Inflammatory macrophage (primary cell): Measurements from ENCODE around the gene OR10P1.

ENCODE experiments used
- DNase-seq, 2 donors: peaks; one replicate each; pipeline ENCODE4 v3.0.0-alpha.2; 2020 to 2022

OR10P1 gene

DNA sequence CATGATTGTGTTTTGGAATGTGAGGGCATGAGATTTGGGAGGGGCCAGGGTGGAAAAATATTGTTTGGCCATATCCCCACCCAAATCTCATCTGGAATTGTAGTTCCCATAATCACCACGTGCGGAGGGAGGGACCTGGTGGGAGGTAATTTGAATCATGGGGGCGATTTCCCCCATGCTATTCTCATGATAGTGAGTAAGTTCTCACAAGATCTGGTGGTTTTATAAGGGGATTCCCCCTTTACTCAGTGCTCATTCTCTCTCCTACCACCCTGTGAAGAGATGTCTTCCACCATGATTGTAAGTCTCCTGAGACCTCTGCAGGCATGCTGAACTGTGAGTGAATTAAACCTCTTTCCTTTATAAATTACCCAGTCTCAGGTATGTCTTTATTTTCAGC lies 15.7 kb downstream of the OR10P1 start:
- DNase-seq, result peak; percentile 26 to 27

DNA sequence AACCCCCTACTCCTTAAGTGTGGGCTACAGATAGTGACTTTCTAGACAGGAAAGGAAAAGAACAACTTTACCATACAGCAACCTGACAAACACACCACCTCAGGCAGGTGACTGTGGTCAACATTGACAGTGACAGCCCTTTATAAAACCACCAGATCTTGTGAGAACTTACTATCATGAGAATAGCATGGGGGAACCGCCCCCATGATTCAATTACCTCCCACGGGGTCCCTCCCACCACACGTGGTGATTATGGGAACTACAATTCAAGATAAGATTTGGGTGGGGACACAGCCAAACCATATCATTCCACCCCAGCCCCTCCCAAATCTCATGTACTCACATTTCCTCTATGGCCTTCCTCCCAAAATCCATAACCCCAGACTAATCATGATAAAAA lies 16.3 kb downstream of the OR10P1 start:
- DNase-seq, result no peak

DNA sequence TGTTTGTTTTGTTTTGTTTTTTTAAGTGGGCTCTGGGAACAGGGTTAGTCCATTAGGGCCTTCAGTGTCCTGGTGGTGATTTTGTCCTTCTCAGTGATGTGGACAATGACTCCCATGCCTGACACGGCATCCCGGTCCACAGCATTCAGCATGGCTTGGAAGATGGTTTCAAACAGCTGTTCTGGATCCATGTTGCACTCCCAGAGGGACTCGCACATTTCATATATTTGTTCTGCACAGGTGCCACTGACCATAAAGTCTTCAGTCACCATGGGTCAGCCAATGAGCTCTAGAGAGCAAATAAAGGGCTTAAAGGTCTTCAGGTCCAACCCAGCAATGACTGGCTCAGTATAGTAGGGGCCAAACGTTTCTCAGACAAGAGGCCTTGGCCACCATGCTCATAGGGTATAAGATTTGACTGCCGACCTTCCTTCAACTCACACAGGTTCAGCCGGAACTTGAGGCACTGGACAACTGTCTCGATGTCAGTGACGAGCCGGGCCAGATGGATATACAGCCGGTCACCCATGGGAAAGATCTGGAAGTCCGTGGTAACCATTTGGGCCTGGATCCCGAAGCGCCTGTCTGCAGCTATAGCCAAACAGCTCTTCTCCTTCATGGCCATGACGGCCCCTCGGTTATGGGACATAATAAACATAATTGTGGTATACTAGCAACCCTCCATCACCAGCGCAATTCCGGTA lies 18.0 kb downstream of the OR10P1 start:
- no peak for DNase-seq

DNA sequence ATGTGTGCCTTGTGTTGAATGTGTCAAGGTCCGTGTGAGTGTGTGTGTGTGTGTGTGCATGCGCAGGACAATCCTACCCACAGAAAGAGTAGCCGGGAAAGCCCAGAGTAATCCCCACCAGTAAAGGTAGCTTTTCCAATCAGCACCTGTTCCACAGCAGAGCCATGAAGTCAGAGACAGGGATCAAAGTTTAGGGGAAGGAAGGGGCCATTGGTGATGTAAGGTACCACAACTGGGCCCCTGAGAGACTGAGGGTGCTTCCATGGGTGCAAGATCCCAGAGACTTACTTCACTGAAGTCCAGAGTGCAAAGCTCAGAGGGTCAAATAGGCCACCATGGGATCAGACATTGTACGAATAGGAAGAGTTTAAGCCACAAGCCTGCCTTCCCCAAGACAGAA lies 20.5 kb downstream of the OR10P1 start:
- no peak for DNase-seq

DNA sequence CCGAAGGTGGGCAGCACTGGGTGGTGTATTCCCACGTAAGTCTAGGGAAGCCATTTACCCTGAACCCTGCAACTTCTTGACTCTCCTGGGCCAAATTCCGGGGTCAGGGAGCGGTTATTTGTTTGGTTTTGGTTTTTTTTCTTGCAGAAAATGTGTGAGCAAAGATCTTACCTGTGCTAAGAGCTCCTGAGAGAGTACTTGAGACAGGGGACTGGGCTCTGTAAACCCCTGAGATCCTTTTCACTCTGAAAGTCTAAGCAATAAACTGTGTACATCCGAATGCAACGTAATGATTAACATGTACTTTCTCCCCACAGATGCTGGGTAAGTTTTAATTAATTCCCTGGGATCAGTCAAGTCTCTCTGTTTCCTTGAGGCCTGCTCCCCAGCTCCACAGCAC lies 21.5 kb downstream of the OR10P1 start:
- DNase-seq, result no peak

DNA sequence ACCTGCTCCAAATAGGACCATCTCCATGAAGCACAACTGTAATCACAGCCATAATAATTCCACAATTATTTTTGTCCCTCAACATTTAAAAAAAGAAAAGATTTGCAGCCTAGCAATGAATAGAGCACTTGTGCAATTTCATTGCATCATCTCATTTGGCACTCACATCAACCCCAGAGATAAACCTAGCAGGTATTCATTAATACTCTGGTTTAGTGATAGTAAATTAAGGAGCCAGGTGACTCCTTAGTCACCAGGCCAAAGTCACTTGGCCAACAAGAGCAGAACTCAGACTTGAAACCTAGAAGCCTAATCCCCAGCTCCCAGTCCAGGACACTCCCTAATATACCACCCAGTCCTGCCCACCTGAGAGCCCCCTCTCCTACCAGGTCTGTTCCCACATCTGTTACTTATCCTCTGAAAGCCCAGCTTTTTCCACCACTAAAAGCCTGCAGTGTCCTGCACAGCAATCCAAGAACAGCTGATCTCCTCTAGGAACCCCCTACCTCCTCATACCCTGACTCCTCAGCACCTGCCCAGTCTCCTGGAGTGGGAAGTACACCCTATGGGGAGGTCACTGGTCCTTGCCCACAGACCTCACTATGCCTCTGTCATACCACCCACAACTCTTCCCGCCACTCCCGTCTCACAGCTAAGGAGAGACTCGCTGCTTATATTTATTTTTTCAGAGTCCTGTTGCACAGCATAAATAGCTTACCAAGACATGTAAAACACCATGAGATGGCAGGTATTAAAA lies 22.1 kb downstream of the OR10P1 start:
- DNase-seq, result no peak

DNA sequence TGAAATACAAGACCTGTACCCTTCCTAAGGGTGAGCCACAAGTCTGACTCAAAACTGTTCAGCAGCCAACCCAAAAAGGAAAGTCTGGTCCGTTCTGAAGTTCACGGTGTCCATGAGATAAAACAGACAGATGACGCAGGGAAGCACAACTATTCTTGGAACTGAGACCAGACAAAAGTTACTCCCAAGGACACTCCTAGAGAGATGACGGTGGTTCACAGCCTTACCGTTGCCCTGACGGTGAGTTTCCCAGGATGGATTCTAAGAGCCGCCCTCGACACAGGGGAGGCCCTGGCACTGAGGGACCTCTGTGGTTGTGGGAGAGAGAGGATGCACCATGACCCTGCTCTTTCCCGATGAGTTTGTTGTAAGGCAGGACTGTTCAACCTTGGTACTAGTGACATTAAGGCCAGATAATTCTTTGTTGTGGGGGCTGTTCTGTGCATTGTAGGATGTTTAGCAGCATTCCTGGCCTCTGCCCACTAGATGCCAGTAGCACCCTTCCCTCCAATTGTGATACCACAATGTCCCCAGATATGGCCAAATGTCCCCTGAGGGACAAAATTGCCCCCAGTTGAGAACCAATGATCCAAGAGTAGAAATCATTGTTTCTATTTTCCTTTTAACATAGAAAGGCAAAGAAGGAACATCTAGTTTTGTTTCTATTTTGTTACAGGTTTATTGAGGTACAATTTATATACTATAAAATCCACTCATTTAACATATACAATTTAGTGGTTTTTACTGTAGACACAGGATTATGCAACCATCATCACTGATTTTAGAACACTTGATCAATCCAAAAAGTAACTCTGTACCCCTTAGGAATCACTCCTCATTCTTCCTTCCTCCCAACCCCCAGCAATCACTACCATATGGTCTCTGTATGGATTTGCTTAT lies 23.0 kb downstream of the OR10P1 start:
- DNase-seq, result peak; percentile 55 to 60

DNA sequence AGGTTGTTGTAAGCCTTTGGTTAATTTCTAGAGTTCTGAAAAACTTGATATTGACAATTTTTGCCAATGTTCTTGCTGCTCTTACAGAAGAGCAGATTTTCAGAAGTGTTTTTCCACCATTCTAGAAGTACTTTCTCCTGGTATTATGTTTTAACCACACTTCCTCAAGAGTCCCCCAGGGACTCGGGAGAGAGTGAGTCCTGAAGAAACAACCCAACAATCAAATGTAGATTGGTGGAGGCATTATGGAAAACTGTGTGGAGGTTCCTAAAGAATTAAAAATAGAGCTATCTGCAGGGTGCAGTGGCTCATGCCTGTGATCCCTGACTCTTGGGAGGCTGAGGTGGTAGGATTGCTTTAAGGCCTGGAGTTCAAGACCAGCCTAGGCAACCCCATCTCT lies 26.7 kb downstream of the OR10P1 start:
- no peak for DNase-seq

DNA sequence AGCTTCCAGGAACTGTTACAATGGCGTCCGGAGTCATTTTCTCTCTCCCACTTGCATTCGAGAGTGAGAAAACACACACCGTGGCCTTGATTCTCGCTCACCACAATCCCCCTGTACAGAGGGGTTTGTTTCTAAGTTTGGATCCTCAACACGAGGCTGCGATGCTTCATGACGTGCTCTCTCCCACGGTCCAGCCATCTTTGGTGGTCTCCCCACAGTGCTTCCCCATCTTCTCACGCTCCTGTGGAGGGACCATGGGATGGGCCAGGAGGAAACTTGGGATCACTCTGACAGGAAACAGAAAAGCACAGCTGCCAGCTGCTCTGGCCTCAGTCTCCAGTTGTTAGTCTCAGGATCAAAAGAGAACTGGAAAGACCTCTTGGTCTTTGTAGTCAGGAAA lies 28.1 kb downstream of the OR10P1 start:
- DNase-seq, result no peak

DNA sequence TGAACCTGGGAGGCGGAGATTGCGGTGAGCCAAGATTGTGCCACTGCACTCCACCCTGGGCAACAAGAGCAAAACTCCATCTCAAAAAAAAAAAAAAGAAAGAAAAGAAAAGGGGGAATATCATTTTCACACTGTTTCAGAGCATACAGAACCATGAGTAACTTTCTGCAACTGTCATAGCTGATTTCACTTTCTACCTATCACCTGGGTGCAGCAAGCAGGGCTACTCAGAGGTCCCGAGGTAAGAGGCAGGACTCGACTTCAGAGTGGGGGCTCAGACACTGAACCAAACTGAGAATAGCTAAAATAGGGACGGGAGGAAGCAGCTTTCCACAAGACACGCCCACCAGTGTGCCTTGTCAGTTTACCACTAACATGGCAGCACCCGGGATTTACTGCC lies 29.8 kb downstream of the OR10P1 start:
- no peak for DNase-seq

DNA sequence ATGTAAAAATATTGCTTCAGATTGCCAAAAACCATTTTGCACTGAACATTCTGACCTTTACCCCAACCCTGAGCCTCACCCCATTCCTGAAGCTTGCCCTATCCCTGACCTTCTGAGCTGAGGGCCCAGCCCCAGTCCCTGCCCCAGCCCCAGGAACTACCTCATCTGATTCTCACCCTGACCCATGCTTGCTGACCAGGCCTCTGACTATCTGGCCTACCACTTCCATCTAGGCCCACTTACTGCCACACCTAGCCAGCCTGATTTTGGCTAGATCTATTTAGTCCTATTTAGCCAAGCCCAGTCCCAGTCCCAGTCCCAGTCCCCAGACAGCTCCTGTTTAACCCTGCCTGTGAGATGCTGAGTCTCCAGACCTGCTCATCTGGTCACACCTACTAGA lies 33.6 kb downstream of the OR10P1 start:
- DNase-seq, result no peak

DNA sequence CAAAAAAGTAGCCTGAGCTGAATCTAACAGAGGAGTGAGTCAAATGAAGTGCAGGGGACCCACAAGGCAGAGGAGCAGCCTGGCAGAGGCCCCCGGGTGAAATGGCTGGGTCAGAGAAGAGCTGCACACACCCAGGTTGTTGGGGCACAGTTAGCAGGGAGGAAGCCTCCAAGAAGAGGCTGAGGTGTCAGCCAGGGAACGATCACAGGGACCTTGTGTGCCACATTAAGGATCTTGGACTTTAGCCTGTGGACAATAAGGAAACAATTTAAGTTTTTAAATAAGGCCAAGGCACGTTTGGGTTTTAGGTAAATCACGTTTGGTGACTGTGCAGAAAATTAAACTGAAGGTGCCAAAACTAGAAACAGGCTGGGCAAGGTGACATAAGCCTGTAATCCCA lies 35.1 kb downstream of the OR10P1 start:
- no peak for DNase-seq

DNA sequence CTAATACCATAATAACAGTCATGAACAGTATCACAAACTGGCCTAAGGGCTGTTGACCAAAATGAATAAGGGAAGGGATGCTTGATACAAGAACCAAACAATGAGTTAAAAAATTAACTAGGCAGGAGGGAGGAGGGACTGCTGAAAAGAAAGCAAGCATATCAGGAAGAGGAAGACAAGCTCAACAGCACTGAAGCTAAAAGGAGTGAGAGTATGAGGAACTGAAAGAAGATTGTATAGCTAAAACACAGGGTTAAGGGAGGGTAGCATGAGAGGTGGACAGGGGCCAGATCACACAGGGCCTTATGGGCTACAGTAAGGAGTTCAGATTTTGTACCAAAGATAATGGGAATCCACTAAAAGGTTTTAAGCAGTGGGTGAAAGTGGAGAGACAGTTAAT lies 36.9 kb downstream of the OR10P1 start:
- peak; percentile 17 to 65 for DNase-seq

DNA sequence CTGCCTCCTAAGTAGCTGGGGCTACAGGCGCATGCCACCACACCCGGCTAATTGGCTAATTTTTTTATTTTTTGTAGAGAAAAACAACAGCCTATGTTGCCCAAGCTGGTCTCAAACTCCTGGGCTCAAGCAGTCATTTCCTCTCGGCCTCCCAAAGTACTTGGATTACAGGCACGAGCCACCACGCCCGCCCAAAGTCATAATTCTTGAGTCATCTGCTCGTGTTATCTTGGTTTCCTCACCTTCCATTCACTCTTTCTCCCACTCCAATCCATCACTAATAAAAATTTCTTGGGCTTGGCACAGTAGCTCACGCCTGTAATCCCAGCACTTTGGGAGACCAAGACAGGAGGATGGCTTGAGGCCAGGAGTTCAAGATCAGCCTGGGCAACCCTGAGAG lies 39.0 kb downstream of the OR10P1 start:
- peak; percentile 63 to 68 for DNase-seq

DNA sequence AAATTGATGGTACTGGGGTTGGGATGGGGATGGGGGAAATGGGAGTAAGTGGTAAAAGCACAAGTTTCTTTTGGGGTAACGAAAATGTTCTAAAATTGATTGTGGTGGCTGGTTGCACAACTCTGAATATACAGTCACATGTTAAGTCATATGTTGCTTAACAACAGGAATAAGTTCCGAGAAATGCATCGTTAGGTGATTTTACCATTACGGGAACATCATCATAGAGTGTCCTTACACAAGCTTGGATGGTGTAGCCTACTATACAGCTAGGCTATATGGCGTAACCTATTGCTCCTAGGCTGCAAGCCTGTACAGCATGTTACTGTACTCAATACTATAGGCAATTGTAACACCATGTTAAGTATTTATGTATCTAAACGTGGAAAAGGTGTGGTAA lies 40.0 kb downstream of the OR10P1 start:
- DNase-seq, result peak; percentile 81 to 86

DNA sequence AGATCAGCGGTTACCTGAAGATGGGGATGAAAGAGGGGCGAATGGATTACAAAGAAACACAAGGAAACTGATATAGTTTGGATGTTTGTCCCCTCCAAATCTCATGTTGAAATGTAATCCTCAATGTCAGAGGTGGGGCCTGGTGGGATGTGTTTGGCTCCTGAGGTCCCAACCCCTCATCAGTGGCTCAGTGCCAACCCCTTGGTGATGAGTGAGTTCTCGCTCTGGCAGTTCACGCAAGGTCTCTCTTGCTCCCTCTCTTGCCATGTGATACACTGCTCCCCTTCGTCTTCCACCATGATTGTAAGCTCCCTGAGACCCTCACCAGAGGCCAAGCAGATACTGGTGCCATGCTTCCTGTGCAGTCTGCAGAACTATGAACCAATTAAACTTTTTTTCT lies 43.0 kb downstream of the OR10P1 start:
- no peak for DNase-seq

DNA sequence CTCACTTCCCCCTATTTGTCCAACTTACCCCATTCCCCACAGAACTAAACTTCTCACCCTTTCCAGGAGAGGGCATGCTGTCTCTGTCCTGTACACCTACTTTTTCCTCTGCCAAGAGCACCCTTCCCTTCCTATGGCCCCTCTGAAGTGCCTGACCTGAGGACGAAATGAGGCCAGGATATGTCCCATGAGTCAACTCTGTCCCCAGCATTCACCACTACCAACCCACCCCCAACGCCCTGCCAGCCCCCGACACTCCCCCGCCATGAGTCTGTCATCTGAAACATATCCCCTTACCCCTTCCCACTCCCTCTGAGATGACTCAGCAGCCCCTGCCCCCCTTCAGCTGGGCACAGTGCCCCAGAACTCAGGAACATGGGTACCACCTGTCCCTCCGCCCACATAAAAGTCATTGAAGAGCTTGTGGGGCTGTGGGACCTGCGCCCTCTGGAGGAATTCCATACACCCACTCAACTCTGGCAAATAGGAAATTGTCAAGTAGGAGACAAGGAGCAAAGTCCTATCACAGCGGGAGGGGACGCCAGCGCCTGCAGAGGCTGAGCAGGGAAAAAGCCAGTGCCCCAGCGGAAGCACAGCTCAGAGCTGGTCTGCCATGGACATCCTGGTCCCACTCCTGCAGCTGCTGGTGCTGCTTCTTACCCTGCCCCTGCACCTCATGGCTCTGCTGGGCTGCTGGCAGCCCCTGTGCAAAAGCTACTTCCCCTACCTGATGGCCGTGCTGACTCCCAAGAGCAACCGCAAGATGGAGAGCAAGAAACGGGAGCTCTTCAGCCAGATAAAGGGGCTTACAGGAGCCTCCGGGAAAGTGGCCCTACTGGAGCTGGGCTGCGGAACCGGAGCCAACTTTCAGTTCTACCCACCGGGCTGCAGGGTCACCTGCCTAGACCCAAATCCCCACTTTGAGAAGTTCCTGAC lies 44.7 kb downstream of the OR10P1 start:
- peak; percentile 42 to 52 for DNase-seq

DNA sequence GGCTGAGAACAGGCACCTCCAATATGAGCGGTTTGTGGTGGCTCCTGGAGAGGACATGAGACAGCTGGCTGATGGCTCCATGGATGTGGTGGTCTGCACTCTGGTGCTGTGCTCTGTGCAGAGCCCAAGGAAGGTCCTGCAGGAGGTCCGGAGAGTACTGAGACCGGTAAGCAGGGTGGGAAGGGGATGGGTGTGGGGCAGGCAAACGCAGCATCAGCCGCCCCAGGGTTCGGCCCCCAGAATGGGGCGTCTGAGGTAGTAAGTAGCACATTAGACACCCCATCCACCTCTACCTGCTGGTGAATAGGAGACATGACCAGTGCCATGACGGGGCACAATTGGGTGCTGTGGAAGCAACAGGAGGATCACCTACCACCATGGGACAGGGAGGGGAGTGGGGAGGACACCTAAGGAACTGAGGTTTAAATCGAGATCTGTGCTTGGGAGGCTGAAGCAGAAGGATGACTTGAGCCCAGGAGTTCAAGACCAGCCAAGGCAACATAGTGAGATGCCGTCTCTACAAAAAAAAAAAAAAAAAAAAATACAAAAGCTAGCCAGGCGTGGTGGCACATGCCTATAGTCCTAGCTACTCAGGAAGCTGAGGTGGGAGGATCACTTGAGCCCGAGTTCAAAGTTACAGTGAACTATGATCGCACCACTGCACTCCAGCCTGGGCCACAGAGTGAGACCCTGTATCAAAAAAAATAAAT lies 45.5 kb downstream of the OR10P1 start:
- no peak for DNase-seq

DNA sequence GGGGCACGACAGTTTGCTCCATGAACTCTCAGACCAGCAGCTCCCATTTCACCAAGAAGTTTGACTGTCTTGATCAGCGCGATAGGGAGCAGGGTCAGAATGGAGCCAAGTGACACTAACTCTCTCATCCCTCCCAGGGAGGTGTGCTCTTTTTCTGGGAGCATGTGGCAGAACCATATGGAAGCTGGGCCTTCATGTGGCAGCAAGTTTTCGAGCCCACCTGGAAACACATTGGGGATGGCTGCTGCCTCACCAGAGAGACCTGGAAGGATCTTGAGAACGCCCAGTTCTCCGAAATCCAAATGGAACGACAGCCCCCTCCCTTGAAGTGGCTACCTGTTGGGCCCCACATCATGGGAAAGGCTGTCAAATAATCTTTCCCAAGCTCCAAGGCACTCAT lies 47.0 kb downstream of the OR10P1 start:
- DNase-seq, result no peak

DNA sequence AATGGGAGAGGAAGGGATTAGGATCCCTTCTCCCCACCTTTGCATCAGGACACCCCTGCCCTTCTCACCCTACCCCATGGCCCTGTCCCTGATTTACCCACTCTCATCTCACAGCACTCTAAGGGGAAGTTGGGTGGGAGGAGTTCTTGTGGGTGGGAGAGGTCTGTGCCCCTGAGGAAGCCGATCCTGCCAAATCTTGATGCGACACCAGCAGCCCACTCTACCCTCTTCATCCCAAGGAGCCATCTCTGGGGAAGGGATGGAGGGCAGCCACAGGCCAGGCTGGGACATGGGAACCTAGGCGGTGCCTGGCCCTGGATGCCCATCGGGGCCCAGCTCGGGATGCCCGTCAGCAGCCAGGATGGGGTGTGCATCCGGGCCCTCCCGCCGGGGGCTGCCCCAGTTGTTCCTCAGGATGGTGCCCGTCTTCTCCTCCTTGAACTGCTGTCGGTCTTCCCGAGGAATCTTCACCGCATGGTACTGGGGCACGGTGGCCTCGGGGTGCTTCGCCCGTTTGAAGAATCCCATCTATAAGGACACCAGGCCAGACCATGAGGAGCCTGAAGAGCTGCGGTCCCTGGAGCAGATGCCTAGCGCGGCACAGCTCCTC lies 48.2 kb downstream of the OR10P1 start:
- no peak for DNase-seq

DNA sequence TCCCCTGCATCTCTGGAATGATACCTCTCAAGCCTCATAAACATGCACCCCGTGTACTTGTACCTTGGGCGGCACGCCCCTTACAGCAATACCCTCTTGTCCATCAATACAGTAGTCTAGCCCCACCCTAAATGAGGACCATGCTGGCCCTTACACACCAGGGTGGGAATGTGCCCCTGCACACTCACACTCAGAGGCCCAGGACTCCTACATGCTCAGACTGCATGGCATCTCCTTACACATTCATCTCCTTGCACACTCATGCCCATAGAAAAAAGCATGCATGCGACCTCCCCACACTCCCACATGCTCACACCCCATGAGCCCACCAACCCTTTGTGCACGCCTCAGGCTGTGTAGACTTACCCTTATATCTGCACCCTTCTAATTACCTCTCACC lies 49.0 kb downstream of the OR10P1 start:
- DNase-seq, result no peak
